Fibroblast of lung (primary cell): ENCODE data around the gene SPEG. TPM values are rescaled to one million over a fixed set of nuclear protein-coding genes. Genes with fewer than 3 reads are reported as not detected.

ENCODE experiments used
- DNase-seq, 2 donors: peaks; one replicate each; pipeline versions ENCODE4 v3.0.0 to v3.0.0-alpha.2; 2010; ENCODE audit warnings: low read depth in 2 of 2
- H2AFZ ChIP-seq: 2 replicates; pipeline ENCODE4 v1.5.1; 2012; ENCODE audit warnings: low read length, control low read depth, inconsistent platforms
- H3K27ac ChIP-seq: 2 replicates; pipeline ENCODE4 v1.5.1; 2011; ENCODE audit warnings: low read length, control low read depth; ENCODE audit not compliant: insufficient read depth
- H3K27me3 ChIP-seq: 2 replicates; pipeline ENCODE4 v1.5.1; 2011; ENCODE audit warnings: mild to moderate bottlenecking, low read length; ENCODE audit not compliant: control insufficient read depth, insufficient read depth
- H3K36me3 ChIP-seq: 2 replicates; pipeline ENCODE4 v1.5.1; 2011; ENCODE audit warnings: low read length; ENCODE audit not compliant: control insufficient read depth, insufficient read depth
- H3K4me1 ChIP-seq: 2 replicates; pipeline ENCODE4 v1.5.1; 2011; ENCODE audit warnings: low read length; ENCODE audit not compliant: control insufficient read depth, insufficient read depth; ENCODE audit errors: extremely low read depth
- H3K4me2 ChIP-seq: 2 replicates; pipeline ENCODE4 v1.5.1; 2011; ENCODE audit warnings: low read length, control low read depth; ENCODE audit not compliant: insufficient read depth; ENCODE audit errors: extremely low read depth
- H3K4me3 ChIP-seq, 4 experiments: fragments of 200-600 bp in 1 of 4; sonication (generic) in 1 of 4; replicated peaks in 1 of 4; 2 replicates each; pipeline ENCODE4 v1.5.1; 2011 to 2016; ENCODE audit warnings: low read length in 4 of 4, low read depth in 3 of 4, mild to moderate bottlenecking in 3 of 4, control low read depth in 2 of 4, inconsistent platforms in 1 of 4, mixed read lengths in 1 of 4; ENCODE audit not compliant: insufficient read depth in 1 of 4; ENCODE audit errors: control extremely low read depth in 1 of 4
- H3K79me2 ChIP-seq: 2 replicates; pipeline ENCODE4 v1.5.1; 2012; ENCODE audit warnings: mild to moderate bottlenecking, low read length, inconsistent platforms; ENCODE audit not compliant: control insufficient read depth, insufficient read depth
- H3K9ac ChIP-seq: 2 replicates; pipeline ENCODE4 v1.5.1; 2011; ENCODE audit warnings: mild to moderate bottlenecking, low read length, control low read depth; ENCODE audit not compliant: insufficient read depth
- H3K9me3 ChIP-seq: 2 replicates; pipeline ENCODE4 v1.5.1; 2012; ENCODE audit warnings: low read depth, low read length; ENCODE audit not compliant: control insufficient read depth, insufficient read depth
- H4K20me1 ChIP-seq: 2 replicates; pipeline ENCODE4 v1.5.1; 2011; ENCODE audit warnings: low read length; ENCODE audit not compliant: control insufficient read depth, insufficient read depth; ENCODE audit errors: extremely low read depth
- EZH2 ChIP-seq: IDR thresholded peaks from 2 replicates; pipeline ENCODE4 v1.5.1; 2012; ENCODE audit warnings: low read length, control low read depth, mild to moderate bottlenecking; ENCODE audit errors: missing control alignments
- polyA plus RNA-seq, 2 donors: library from polyadenylated mRNA; depleted of rRNA in 1 of 2; stranded (reverse) in 1 of 2; unstranded in 1 of 2; fragments of >200 nt; gene quantifications; 2 replicates each; pipeline ENCODE4 v1.2.1, GENCODE V29; 2011 to 2012; ENCODE audit warnings: missing spikeins in 1 of 2
- total RNA-seq: library from RNA; depleted of rRNA; stranded (reverse); fragments of >200 nt; gene quantifications from 2 replicates; pipeline ENCODE4 v1.2.1, GENCODE V29; 2014
- TF ChIP-seq, protein P1 (sequence below), 2 donors: IDR thresholded peaks in 1 of 2; conservative IDR thresholded peaks in 1 of 2; 1 replicate in 1 of 2; 2 replicates in 1 of 2; pipeline ENCODE4 v1.5.1; 2011 to 2012; ENCODE audit warnings: low read length in 2 of 2, control low read depth in 1 of 2, inconsistent platforms in 1 of 2, low read depth in 1 of 2, mild to moderate bottlenecking in 1 of 2

SPEG gene
- total and polyA plus RNA-seq, 2 donors (not counting 1 experiment from before 2014, with no cell fraction given) = 9.5 to 20.1 TPM

DNA sequence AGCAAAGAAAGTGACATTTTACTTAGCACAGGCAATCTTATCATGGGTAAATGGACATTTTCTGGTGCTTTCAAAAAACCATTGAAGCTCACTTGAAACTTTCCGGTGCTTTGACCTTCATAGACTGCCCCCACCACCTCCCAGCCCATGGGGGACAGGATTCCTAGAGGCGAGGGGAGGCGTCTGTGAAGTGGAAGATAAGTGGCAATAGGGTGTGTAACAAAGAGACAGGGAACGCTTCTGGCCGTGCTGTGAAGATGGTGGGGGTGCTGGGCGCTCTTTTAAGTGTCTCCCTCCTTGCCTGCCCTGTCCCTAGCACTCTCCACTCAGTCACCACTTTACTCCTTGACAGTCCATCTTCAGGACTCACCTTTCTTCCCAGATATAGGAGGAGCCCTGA, 40.6 kb downstream of the SPEG start:
- H3K9me3 ChIP-seq = no peaks in the 10 kb centered on the region
- no peak overlapping the region for H3K4me3 ChIP-seq
- no peak overlapping the region for H3K9ac ChIP-seq
- no peak for DNase-seq
- no peak overlapping the region for H3K27ac ChIP-seq
- TF ChIP-seq, protein P1, sequence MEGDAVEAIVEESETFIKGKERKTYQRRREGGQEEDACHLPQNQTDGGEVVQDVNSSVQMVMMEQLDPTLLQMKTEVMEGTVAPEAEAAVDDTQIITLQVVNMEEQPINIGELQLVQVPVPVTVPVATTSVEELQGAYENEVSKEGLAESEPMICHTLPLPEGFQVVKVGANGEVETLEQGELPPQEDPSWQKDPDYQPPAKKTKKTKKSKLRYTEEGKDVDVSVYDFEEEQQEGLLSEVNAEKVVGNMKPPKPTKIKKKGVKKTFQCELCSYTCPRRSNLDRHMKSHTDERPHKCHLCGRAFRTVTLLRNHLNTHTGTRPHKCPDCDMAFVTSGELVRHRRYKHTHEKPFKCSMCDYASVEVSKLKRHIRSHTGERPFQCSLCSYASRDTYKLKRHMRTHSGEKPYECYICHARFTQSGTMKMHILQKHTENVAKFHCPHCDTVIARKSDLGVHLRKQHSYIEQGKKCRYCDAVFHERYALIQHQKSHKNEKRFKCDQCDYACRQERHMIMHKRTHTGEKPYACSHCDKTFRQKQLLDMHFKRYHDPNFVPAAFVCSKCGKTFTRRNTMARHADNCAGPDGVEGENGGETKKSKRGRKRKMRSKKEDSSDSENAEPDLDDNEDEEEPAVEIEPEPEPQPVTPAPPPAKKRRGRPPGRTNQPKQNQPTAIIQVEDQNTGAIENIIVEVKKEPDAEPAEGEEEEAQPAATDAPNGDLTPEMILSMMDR (conservative IDR thresholded peaks at IDR 0.05 in 1 of 2, IDR thresholded peaks at IDR 0.05 in 1 of 2; ENCODE audit: low read depth in 1 of 2, low read length in 2 of 2) = no peak
- TF ChIP-seq EZH2 = no peak
- no peaks in the 10 kb centered on the region for H3K4me1 ChIP-seq
- H3K36me3 ChIP-seq = peaks cover 4% of the 10 kb centered on the region
- H3K27me3 ChIP-seq = no peaks in the 10 kb centered on the region
- no peaks in the 10 kb centered on the region for H4K20me1 ChIP-seq
- no peaks in the 10 kb centered on the region for H3K79me2 ChIP-seq
- no peak overlapping the region for H2AFZ ChIP-seq
- H3K4me2 ChIP-seq = no peak overlapping the region

DNA sequence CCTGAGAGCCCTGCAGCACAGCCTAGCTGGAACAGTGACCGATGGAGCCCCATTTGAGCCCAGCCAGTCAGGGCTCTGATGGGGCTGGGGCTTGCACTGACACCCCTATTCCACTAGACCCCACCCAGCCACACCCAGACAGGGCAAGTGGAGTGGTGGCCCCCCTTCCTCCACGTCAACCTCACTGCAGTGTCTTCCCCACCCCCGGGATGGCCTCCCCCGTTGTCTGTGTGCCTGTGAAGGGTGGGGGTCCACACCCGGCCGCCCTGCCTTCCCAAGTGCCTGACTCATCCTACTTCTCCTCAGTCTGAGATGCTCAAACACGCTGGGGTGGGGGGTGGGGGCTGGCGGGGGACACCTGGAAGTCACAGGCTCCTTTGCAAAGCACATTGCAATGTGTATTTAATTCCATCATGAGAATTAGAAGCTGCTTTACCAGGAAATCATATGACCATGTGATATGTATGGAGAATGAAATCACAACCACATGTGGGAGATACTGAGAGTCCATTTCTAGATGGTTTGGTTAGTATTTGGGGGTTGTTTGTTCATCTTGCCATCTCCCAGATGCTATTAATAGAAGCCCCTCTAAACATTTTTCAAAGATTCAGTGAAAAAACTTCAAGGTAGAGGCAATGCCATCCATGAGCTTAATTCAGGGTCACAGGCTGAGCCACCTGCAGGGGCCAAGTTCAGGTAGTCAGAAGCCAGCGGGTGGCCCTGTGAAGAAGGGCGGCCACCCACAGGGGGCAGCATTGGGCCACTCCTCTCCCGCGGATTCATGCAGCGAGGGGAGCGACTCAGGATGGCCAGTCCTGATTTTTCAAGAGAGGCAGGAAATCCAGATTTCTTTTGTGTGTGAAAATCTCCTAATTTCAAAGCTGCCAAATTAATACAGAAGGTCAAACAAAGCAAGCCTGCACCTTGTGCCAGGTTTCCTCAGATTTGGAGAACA, 41.3 kb downstream of the SPEG start:
- DNase-seq = peak; percentile 58 to 65
- Histone ChIP-seq H3K4me3 (no peak overlapping the region), H3K79me2 (no peaks in the 10 kb centered on the region), H3K27me3 (no peaks in the 10 kb centered on the region), H3K4me1 (no peaks in the 10 kb centered on the region), H3K36me3 (peaks cover 4% of the 10 kb centered on the region), H4K20me1 (no peaks in the 10 kb centered on the region), H3K9ac (no peak overlapping the region), H3K27ac (no peak overlapping the region), H3K4me2 (peak overlapping the region; percentile 44), H3K9me3 (no peaks in the 10 kb centered on the region), H2AFZ (no peak overlapping the region)
- TF ChIP-seq, protein P1 (conservative IDR thresholded peaks at IDR 0.05 in 1 of 2, IDR thresholded peaks at IDR 0.05 in 1 of 2; ENCODE audit: low read depth in 1 of 2, low read length in 2 of 2) = peak; percentile 88 to 89
- no peak for TF ChIP-seq EZH2

DNA sequence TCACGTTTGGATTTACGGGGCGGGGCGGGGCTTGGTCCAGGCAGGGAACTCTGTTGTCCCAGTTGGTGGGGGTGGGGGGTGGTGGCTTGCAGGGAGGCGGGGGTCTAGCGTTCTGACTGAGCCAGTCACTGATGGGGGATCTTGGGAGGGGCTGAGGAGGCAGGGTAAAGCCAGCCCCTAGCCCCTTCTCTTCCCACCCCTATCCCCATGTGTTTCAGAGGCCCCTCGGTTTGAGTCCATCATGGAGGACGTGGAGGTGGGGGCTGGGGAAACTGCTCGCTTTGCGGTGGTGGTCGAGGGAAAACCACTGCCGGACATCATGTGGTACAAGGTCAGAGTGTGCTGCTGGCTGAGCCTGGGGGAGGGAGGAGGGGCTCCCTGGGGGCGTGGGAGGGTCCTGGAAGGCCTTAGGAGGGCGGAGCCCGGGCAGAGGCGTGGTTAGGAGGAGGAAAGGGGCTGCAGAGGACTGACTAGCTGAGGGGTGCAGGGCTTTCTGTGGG, 42.1 kb downstream of the SPEG start:
- no peak overlapping the region for H2AFZ ChIP-seq
- no peaks in the 10 kb centered on the region for H4K20me1 ChIP-seq
- H3K79me2 ChIP-seq = no peaks in the 10 kb centered on the region
- no peaks in the 10 kb centered on the region for H3K9me3 ChIP-seq
- no peaks in the 10 kb centered on the region for H3K4me1 ChIP-seq
- no peak overlapping the region for H3K27ac ChIP-seq
- peaks cover 4% of the 10 kb centered on the region for H3K36me3 ChIP-seq
- no peaks in the 10 kb centered on the region for H3K27me3 ChIP-seq
- peak overlapping the region; percentile 44 for H3K4me2 ChIP-seq
- H3K9ac ChIP-seq = no peak overlapping the region
- DNase-seq = no peak
- H3K4me3 ChIP-seq = no peak overlapping the region
- no peak for TF ChIP-seq EZH2
- TF ChIP-seq, protein P1 (conservative IDR thresholded peaks at IDR 0.05 in 1 of 2, IDR thresholded peaks at IDR 0.05 in 1 of 2; ENCODE audit: low read depth in 1 of 2, low read length in 2 of 2) = no peak
